GM18861 (cell line): ENCODE results near the gene LDAF1.
"Not testable (repeated sequence)": the region's sequence is repeated elsewhere in the genome, so short reads cannot be mapped to it uniquely, and the experiment has no call there.

Experiments
- ATAC-seq: cut with Tn5 transposase; IDR thresholded peaks from one replicate; pipeline ENCODE4 v1.9.1; 2021; ENCODE audit not compliant: unreplicated experiment

Gene LDAF1

DNA sequence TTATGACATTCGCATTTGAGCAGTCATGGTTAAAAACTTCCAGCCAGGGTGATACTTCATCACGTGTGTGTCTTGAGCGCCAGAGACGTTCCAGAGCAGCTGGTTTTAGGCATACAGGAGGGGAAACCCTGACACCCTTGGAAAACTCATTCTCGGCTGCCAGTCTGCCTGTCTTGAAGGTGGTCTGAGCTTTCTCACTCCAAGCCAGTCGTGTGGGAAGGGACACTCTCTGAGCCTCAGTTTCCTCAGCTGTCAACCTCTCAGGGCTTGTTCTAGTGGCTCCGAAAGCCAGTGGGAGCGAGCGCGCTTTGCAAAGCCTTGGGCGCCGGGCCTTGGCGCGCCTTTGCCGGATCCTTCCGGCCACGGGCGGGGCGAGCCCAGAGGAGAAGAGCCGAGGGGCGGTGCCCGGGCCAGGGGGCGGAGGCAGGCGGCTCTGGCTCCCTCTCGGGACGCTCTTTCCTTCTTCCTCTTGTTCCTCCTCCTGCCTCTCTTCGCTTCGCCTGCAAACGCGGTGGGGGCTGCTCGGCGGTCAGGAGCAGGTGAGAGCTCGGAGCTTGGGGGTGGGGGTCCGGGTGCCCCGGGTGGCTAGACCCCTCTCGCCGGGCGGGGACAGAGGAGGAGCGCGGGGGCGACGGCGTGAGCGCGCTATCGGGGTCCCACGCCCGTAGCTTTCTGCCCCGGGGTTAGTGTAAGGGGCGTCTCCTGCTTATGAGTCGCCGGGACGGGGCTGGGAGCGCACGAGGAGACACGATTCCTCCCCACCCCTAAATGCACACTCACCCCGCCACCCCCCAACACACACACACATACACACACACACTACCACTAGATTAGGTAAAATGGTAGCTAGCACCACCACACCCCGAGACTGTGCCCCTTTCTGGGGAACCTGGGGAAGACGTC, at the start of gene LDAF1:
Gene LDAF1 (plus strand): TSS at position 467 of the 903 bp plus-strand sequence. CDS start 2,509 bp downstream, outside the sequence.
- ATAC-seq: peak; percentile 67

GRCh38 chr16:21115551-21115950, 42.9 kb upstream of the LDAF1 start:
- ATAC-seq: not testable (repeated sequence)

GRCh38 chr16:21116148-21116693, 42.3 kb upstream of the LDAF1 start:
- no peak for ATAC-seq

DNA sequence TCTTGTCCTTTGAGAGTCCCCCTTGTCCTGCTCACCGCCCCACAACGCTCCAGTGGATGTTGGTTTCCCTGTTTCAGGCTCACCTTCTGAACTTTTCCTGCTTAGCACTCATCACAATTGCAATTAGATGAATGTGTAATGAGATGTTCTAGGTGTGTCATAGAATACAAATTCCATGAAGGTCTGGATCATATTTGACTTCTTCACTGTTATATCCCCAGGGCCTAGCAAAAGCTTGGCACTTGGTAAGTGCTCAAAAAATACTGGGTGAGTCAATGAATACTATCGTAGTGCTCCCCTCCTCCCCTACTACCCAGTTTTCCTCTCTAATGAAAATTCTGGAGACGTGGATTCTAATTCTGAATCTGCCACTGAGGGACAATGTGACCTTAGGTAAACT, 40.9 kb upstream of the LDAF1 start:
- ATAC-seq: no peak

DNA sequence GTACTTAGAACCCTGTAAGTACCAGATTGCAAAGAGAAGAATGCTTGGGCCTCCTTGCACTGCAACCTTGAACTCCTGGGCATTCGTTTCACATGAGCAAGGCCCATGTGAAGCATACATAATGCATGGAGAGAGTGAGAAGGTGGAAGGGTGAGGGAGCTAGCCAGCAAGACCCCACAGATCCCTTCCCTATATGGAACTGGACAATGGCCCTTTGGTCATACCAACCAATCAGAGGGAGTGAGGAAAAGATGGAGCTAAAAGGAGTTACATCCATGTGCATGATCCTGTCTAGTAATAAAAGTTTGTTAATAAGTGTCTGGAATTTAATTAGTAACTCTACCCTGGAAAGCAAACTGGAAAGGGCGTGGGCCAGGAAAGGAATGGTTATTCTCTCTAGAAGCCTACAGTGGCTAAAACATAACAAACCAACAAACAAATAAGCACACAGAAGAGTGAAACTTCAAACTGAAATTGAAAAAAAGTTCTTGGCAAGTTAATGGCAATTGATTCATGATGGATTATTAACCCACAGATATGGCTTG, 37.4 kb upstream of the LDAF1 start:
- no peak for ATAC-seq

GRCh38 chr16:21125191-21125590, 33.3 kb upstream of the LDAF1 start:
- no peak for ATAC-seq

- ATAC-seq: no peak
Measured at GRCh38 chr16:21126518-21126917, 32.0 kb upstream of the LDAF1 start.

- ATAC-seq: no peak
Measured at GRCh38 chr16:21128991-21129390, 29.5 kb upstream of the LDAF1 start.

DNA sequence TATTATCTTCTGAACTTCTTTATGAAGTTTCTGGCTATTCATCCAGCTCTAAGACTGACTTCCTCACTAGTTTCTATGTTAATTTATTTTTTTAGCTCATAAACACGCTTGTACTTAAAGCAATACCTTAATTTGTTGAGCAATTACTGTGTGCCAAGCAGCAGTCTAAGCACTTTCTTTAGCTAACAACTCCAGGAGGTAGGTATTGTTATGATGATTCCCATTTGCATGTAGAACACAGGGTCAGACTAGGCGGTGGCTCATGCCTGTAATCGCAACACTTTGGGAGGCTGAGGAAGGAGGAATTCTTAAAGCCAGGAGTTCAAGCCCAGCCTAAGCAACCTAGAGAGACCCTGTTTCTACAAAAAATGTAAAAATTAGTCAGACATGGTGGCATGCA, 27.7 kb upstream of the LDAF1 start:
- ATAC-seq: no peak

- no peak for ATAC-seq
Measured at GRCh38 chr16:21134053-21134452, 24.4 kb upstream of the LDAF1 start.

DNA sequence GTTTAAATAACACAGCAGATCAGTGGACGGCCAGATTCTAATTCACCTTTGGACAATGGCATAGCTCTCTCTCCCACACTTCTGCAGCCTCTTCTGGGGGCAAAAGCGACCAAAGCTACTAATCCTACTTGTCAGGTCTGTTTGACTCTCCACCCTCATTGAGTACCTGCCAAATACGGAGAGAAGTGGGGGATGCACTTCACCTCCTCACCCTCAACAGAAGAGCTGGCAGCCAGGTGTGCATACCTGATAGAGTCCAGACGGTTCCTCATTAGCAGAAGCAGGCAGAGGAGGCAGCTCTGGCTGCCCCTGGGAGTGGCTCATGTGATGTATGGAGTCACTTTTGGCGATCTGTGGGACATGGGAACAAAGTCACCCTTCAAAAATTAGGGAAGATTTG, 12.7 kb upstream of the LDAF1 start:
- ATAC-seq: no peak

- ATAC-seq: no peak
Measured at GRCh38 chr16:21150375-21151001, 8.0 kb upstream of the LDAF1 start, which contains the start of gene DNAH3. DNAH3 (minus strand) TSS chr16:21150846; CDS start chr16:21150319, 527 bp downstream.

DNA sequence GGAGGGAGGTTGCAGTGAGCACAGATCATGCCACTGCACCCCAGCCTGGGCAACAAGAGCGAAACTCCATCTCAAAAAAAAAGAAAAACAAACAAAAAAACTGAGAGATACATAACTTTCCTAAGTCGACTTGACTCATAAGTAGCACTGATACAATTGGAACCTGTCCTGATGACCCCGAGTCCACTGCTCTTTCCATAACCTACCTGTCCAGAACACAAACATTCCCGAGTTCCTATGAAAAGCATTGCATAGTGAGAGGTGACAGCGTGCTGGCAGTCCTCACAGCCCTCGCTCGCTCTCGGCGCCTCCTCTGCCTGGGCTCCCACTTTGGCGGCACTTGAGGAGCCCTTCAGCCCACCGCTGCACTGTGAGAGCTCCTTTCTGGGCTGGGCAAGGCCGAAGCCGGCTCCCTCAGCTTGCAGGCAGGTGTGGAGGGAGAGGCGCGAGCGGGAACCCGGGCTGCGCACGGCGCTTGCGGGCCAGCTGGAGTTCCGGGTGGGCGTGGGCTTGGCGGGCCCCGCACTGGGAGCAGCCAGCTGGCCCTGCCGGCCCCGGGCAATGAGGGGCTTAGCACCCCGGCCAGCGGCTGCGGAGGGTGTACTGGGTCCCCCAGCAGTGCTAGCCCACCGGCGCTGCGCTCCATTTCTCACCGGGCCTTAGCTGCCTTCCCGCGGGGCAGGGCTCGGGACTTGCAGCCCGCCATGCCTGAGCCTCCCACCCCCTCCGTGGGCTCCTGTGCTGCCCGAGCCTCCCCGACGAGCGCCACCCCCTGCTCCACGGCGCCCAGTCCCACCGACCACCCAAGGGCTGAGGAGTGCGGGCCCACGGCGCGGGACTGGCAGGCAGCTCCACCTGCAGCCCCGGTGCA, 6.1 kb upstream of the LDAF1 start:
- not testable (repeated sequence) for ATAC-seq

DNA sequence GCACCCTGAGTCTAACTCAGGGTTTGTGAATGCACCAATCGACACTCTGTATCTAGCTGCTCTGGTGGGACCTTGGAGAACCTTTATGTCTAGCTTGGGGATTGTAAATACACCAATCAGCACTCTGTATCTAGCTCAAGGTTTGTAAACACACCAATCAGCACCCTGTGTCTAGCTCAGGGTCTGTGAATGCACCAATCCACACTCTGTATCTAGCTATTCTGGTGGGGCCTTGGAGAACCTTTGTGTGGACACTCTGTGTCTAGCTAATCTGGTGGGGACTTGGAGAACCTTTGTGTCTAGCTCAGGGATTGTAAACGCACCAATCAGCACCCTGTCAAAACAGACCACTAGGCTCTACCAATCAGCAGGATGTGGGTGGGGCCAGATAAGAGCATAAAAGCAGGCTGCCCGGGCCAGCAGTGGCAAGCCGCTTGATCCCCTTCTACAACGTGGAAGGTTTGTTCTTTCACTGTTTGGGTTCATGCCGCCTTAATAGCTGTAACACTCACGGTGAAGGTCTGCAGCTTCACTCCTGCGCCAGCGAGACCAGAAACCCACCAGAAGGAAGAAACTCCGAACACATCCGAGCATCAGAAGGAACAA, 5.2 kb upstream of the LDAF1 start:
- ATAC-seq: not testable (repeated sequence)

DNA sequence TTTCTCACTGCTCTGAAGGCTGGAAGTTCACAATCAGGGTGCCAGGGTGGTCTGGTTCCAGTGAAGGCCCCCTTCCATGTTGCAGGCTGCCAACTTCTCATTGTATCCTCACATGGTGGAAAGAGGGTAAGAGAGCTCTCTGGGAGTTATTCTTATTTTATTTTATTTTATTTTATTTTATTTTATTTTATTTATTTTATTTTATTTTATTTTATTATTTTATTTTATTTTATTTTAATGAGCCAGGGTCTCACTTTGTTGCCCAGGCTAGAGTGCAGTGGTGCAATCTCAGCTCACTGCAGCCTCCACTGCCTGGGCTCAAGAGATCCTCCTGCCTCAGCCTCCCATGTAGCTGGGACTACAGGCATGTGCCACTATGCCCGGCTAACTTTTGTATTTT, 2.5 kb upstream of the LDAF1 start:
- not testable (repeated sequence) for ATAC-seq

GRCh38 chr16:21156767-21157467, 1.6 kb upstream of the LDAF1 start:
- no peak for ATAC-seq

DNA sequence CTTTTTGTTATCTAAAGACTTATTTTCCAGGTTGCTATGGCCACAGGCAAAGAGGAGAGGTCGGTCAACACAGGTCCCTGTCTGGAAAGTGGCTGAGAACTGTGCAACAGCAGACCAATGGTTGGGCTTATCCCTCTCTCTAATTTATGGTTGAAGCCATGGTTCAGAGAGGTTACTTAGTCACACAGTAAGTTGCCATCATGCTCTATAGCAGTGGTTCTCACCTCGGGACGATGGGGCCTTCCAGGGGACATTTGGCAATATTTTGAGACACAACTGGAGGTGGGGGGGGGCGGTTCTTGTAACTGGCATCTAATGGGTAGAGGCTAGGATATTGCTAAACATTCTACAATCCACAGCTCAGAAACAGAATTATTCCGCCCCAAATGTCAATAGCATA, 842 bp upstream of the LDAF1 start:
- ATAC-seq: no peak

DNA sequence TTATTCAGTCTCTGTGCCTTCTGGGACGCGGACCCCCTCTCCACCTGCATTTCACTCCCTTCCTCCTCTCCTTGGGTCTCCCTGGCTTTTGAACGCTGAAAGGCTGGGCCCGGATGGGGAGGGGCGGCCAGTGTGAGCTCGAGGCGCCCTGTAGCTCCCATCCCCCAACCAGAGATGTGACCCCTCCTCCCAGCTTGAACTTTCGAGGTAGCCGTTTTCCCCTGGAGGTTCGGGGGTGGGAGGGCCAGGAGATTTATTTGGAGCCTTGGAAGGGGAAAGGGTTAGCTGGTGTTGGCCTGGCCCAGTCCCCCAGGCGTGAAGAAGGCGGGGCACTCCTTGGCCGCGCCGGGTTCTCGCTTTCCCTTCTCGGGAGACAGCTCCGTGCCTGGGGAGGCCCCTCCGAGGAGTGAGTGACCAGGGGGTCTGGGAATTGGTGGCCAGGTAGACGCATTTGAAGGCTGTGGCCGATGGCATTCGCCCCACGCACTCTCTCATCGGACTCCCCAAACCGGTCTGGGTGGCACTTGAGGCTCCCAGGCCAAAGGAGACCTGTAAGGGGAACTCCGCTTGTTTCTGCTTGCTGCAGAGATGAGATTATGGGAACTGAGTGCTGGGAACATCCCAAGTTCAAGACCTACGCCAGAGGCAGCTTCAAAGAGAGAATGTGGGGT, 942 bp downstream of the LDAF1 start:
- no peak for ATAC-seq

DNA sequence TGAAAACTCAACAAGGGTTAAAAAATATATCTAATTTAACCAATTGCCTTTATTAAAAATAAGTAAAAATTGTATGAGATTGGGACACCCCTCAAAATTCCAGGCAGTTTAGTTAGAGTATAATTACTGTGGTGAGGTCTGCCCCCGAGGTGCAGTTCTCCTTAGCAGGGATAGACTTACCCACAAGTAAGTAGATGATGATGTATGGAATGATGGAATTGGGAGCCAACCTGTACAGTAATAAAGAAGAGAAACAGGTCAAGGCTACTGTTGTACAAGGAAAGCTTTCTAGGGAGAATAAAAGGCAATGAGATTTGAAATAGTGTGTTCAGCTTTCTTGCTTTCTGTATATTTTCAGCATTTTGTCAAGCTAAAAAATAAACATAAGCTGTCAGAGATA, 1.8 kb downstream of the LDAF1 start:
- no peak for ATAC-seq
